SK-MEL-5 (cell line): Measurements from ENCODE around the gene PCBD1. TPM values are rescaled to one million over a fixed set of nuclear protein-coding genes. Genes with fewer than 3 reads are reported as not detected.

Experiments used
- DNase-seq: peaks from one replicate; pipeline ENCODE4 v3.0.0-alpha.2; 2016; ENCODE audit warnings: low read depth, low spot score
- in situ Hi-C: cut with HindIII; loops from 2 replicates; pipeline ENCODE4 v1.10.0; 2016; ENCODE audit warnings: low sequenced_read_pairs, high pct_unique_total_duplicates, low pct_unique_long_range_greater_than_20kb
- total RNA-seq: library from RNA; depleted of rRNA; stranded (reverse); fragments of >200 nt; shearing (Covaris generic); gene quantifications from 2 replicates; pipeline ENCODE4 v1.2.3, GENCODE V29; 2014

Gene PCBD1
- total RNA-seq, 1 experiment from 2014 or later: 60.3 TPM

DNA sequence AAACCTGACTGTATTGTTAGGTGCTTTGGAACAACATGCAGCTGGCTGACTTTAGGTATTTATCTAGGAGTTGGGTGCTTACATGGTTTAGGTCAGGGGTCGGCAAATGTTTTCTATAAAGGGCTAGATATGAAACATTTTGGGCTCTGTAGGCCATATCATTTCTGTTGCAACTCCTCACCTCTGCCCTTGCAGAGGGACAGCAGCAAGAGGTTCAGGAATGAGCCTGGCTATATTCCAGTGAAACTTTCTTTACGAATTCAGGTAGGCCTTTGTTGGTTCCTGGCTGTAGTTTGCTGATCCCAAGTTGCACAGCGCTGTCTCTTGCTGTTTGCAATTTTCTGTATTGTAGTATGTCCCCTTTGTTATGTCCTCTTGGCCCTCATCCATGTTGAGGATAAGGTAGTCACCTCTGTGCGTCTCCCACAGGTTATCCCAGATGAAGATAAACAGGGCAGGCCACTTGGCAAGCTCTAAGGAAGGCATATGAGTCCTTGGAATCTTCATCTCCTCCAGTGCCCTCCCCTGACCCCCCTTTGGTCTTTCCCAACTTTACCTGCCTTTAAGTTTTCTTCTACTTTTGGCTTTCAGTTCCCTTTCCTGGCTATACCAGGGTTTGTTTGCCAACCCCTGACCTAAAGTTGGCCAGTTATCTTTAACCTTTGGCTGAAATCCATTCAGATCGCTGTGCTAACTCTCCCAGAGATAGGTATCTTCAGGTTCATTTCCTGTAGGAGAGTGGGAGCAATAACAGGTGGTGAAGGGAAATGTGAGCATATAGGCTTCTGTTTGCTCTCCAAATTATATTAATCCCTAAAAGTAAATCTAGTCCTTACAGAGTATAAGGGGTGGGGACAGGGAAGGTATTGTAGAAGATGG, 36.5 kb downstream of the PCBD1 start:
- no peak for DNase-seq
- in situ Hi-C loops: no loop called here

GRCh38 chr10:70850097-70850496, 38.3 kb downstream of the PCBD1 start:
- in situ Hi-C loops: no loop called here
- DNase-seq: no peak

GRCh38 chr10:70849582-70850016, 38.8 kb downstream of the PCBD1 start:
- in situ Hi-C loops: no loop called here
- peak; percentile 33 for DNase-seq

DNA sequence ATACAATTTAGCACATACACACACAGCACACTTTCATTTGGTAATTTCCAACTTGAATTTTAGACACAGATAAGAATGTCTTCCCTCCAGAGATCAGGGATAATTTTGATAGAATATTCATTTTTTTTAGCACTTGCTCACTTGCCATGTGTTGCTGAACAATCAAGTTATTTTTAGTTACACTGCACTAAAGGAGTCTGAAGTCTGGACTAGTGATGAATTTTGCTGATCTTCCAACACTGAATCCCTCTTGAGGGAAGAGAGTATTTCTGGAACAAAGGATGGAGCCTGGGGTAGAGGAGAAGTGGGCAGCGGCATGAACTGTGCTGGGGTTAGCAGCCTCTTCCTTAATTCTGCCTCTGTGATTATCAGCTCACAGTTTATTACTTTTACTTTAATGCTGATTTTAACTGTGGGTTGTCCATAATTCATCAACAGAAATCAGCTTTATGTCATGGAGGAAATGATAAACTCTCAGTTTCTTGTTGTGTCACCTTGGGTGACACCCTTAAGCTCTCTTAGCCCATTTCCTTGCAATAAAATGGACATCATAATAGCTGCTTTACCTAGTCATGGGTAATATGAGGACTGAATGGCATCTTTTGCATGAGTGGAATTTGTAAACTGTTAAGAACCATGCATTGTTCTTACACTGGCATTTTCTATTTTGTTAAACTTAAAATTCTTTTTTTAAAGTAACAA, 40.6 kb downstream of the PCBD1 start:
- no peak for DNase-seq
- in situ Hi-C loops: no loop called here

DNA sequence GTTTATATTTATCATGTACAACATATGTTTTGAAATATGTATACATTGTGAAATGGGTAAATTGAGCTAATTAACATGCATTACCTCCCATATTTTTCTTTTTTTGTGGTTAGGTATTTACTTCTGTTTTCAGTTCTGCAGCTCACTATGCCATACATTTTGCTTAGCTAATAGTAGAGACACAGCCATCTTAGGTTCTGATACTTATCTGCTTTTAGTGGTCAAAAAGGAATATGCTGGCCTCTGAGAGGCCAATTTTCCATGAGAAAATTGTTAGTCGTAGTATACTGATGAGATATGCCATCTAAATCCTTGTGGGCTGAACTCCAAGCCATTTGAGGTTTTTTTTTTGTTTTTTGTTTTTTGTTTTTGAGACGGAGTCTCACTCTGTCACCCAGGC, 41.6 kb downstream of the PCBD1 start:
- in situ Hi-C loops: no loop called here
- no peak for DNase-seq

- in situ Hi-C loops: no loop called here
- no peak for DNase-seq
These were observed 42.5 kb downstream of the PCBD1 start for GRCh38 chr10:70845816-70846215.

- in situ Hi-C loops: no loop called here
- no peak for DNase-seq
These were observed 43.1 kb downstream of the PCBD1 start for GRCh38 chr10:70845256-70845655.

DNA sequence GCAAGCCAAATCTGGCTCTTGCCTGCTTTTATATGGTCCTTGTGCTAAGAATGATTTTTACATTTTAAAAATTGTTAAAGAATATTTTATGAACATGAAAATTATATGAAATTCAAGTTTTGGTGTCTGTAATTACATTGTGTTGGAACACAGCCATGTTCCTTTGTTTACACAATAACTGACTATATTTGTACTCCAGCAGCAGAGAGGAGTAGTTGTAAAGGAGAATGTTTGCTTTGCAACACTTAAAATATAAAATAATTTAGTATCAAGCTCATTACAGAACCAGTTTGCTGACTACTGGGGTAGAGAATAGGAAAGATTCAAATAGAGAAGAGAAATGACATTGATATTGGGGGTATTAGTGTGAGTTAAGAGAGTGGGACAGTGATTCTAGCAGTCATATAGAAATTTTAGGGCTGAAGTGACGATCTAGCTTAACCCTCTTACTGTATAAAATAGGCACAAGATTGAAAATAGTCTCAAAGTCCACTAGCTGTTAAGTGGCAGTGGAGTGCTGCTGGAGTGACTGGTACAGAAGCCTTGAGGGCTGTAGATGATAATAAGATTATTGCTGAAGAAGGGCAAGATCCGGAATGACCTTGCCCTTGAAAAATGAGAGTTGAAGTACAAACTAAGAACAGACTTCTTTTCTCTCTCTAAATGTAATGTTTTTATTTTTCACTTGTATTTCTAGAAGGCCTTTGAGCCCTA, 44.4 kb downstream of the PCBD1 start:
- in situ Hi-C loops: no loop called here
- DNase-seq: no peak

DNA sequence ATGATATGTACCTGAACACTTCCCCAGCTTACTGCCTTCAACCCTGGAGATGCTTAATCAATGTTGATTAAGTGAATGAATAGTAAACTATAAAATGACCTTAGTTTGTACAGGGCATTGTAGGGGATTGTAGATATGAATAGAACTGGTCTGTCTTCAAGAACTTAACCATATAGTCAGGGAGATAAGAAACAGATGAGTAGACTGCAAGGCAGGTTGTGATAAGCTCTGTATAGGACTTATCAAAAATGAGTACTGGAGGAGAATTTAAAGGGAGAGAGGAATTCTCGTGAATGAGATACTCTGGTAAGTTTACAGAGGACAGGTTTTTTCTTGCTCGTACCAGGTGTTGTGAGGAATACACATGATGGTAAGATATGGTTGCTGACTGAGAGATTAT, 45.0 kb downstream of the PCBD1 start:
- in situ Hi-C loops: no loop called here

GRCh38 chr10:70840836-70841235, 47.5 kb downstream of the PCBD1 start:
- DNase-seq: no peak
- in situ Hi-C loops: no loop called here

More for the DNA sequence above, 45.0 kb downstream of the PCBD1 start:
- no peak for DNase-seq

DNA sequence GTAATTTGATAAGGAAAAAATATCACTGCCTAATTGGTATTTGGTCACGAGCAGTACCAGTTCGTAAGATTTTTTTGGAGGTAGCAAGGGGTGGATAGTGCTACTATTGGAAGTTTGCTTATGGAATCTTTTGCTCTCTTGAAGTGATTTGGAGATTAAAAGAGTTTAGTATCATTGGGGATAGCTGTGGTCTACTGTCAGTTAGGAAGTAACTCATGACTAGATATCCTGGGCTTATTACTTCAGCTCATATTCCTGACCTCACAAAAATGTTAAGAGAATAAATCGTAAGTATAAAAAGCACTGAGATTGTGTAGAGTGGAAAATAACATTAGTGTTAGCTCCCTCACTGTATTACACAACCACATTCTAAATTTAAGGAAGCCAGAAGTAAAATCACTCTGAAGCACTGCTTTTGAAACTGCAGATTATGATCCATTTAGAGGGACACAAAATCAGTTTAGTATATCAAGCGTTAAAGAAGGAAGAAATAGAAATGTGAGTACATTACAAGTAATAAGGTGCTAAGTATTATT, 50.0 kb downstream of the PCBD1 start:
- in situ Hi-C loops: no loop called here
- DNase-seq: no peak

DNA sequence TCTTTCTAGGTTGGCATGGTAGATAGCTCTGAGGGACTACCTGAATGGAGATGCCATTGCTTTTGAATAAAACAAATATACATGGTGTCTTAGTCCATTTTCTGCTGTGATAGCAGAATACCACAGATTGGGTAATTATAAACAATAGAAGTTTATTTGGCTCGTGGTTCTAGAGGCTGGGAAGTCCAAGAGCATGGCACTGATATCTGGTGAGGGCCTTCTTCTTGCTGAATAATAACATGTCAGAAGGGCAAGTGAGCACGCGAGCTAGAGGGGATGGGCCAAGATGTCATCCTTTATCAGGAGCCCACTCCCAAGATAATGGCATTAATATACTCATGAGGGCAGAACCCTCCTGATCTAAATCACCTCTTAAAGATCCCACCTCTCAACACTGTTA, 50.7 kb downstream of the PCBD1 start:
- in situ Hi-C loops: no loop called here
- DNase-seq: no peak

- in situ Hi-C loops: no loop called here
- no peak for DNase-seq
These were observed 52.0 kb downstream of the PCBD1 start for GRCh38 chr10:70836319-70836718.

GRCh38 chr10:70834441-70835151, 53.8 kb downstream of the PCBD1 start:
- in situ Hi-C loops: no loop called here
- no peak for DNase-seq

DNA sequence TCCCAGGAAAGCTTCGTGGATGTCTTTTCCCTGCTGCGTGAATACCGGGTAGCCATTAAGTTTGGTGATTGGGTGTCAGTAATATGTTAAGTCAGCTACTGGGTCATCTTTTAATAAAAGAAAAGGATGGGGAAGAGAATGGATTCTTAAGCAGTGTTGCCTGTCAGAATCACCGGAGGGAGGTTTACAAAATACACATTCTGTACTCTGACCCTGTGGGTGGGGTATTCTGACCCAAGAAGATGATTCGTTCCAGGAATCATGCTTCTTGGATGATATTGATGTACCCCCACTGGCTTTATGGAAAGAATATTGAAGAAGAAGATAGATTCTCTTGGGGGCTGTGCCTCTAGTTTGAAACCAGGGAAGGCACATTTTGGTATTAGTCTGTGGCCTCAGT, 54.3 kb downstream of the PCBD1 start:
- no peak for DNase-seq
- in situ Hi-C loops: no loop called here

- no peak for DNase-seq
- in situ Hi-C loops: no loop called here
These were observed 54.8 kb downstream of the PCBD1 start for GRCh38 chr10:70833601-70834000.
